HL-60 (cell line): ENCODE results near the gene HS3ST5.

ENCODE experiments used
- DNase-seq, 2 experiments: peaks; one replicate each; pipeline ENCODE4 v3.0.0-alpha.2; 2010 to 2020; ENCODE audit warnings: low read depth in 1 of 2, low spot score in 1 of 2
- H3K27ac ChIP-seq: fragments of 250-450 bp; sonication (Bioruptor Pico); replicated peaks from 2 replicates; pipeline ENCODE4 v1.5.1; 2020; ENCODE audit warnings: mild to moderate bottlenecking, moderate library complexity
- H3K27me3 ChIP-seq: fragments of 250-450 bp; sonication (Bioruptor Pico); 2 replicates; pipeline ENCODE4 v1.5.1; 2021; ENCODE audit warnings: mild to moderate bottlenecking, moderate library complexity; ENCODE audit not compliant: insufficient read depth, poor library complexity, severe bottlenecking
- H3K4me3 ChIP-seq: replicated peaks from 2 replicates; pipeline ENCODE4 v1.5.1; 2011; ENCODE audit warnings: mild to moderate bottlenecking, control low read depth, low read length; ENCODE audit not compliant: insufficient read depth
- CTCF ChIP-seq: IDR thresholded peaks from one replicate; pipeline ENCODE4 v1.5.1; 2011; ENCODE audit warnings: low read length, control low read depth, inconsistent platforms; ENCODE audit not compliant: insufficient read depth
- GABPA ChIP-seq: IDR thresholded peaks from 2 replicates; pipeline ENCODE4 v1.6.1; 2012; ENCODE audit warnings: low read depth
- POLR2AphosphoS5 ChIP-seq: IDR thresholded peaks from 2 replicates; pipeline ENCODE4 v1.6.1; 2012; ENCODE audit warnings: low read depth
- SPI1 ChIP-seq: IDR thresholded peaks from 2 replicates; pipeline ENCODE4 v1.6.1; 2012; ENCODE audit warnings: low read depth, mild to moderate bottlenecking, borderline replicate concordance
- TF ChIP-seq, protein P1 (sequence below): IDR thresholded peaks from 2 replicates; pipeline ENCODE4 v1.6.1; 2012; ENCODE audit warnings: low read depth; ENCODE audit not compliant: insufficient replicate concordance

Gene HS3ST5

DNA sequence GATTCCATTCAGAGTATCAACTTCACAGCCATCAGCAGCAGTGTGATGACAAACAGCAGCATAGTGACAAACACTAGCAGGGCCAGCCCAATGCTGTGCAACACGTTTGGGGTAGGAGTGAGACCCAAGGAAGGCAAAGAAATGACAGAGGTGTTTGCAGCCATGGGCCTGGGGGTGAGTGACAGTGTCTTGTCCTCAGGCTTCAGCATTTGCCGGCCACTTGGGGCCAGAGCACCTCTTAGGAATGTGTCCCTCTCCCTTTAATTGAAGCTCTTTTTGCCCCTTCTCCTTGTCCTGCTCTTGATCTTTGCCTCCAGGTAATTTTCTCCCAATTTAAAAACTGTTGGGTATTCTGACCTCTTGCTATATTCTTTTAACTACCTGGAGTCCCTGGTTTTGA is 84.4 kb downstream of the HS3ST5 start:
- no peak for TF ChIP-seq GABPA
- TF ChIP-seq POLR2AphosphoS5: no peak
- TF ChIP-seq SPI1: no peak
- TF ChIP-seq, protein P1, sequence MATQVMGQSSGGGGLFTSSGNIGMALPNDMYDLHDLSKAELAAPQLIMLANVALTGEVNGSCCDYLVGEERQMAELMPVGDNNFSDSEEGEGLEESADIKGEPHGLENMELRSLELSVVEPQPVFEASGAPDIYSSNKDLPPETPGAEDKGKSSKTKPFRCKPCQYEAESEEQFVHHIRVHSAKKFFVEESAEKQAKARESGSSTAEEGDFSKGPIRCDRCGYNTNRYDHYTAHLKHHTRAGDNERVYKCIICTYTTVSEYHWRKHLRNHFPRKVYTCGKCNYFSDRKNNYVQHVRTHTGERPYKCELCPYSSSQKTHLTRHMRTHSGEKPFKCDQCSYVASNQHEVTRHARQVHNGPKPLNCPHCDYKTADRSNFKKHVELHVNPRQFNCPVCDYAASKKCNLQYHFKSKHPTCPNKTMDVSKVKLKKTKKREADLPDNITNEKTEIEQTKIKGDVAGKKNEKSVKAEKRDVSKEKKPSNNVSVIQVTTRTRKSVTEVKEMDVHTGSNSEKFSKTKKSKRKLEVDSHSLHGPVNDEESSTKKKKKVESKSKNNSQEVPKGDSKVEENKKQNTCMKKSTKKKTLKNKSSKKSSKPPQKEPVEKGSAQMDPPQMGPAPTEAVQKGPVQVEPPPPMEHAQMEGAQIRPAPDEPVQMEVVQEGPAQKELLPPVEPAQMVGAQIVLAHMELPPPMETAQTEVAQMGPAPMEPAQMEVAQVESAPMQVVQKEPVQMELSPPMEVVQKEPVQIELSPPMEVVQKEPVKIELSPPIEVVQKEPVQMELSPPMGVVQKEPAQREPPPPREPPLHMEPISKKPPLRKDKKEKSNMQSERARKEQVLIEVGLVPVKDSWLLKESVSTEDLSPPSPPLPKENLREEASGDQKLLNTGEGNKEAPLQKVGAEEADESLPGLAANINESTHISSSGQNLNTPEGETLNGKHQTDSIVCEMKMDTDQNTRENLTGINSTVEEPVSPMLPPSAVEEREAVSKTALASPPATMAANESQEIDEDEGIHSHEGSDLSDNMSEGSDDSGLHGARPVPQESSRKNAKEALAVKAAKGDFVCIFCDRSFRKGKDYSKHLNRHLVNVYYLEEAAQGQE: no peak
- TF ChIP-seq CTCF: no peak
- H3K27ac ChIP-seq: no peak overlapping the region
- DNase-seq: no peak
- H3K4me3 ChIP-seq: no peak overlapping the region
- H3K27me3 ChIP-seq: no peaks in the 10 kb centered on the region

GRCh38 chr6:114253431-114253830 is 89.4 kb downstream of the HS3ST5 start:
- TF ChIP-seq, protein P1: no peak
- TF ChIP-seq GABPA: no peak
- no peak for TF ChIP-seq CTCF
- no peaks in the 10 kb centered on the region for H3K27me3 ChIP-seq
- no peak for DNase-seq
- H3K4me3 ChIP-seq: no peak overlapping the region
- no peak overlapping the region for H3K27ac ChIP-seq

- no peak for TF ChIP-seq GABPA
- TF ChIP-seq, protein P1: no peak
- TF ChIP-seq CTCF: no peak
- H3K27ac ChIP-seq: no peak overlapping the region
- H3K4me3 ChIP-seq: no peak overlapping the region
- no peaks in the 10 kb centered on the region for H3K27me3 ChIP-seq
- DNase-seq: no peak
Observed at GRCh38 chr6:114249522-114249921, 93.3 kb downstream of the HS3ST5 start.
